ENCODE measurements around the gene HOXA3.

DNA sequence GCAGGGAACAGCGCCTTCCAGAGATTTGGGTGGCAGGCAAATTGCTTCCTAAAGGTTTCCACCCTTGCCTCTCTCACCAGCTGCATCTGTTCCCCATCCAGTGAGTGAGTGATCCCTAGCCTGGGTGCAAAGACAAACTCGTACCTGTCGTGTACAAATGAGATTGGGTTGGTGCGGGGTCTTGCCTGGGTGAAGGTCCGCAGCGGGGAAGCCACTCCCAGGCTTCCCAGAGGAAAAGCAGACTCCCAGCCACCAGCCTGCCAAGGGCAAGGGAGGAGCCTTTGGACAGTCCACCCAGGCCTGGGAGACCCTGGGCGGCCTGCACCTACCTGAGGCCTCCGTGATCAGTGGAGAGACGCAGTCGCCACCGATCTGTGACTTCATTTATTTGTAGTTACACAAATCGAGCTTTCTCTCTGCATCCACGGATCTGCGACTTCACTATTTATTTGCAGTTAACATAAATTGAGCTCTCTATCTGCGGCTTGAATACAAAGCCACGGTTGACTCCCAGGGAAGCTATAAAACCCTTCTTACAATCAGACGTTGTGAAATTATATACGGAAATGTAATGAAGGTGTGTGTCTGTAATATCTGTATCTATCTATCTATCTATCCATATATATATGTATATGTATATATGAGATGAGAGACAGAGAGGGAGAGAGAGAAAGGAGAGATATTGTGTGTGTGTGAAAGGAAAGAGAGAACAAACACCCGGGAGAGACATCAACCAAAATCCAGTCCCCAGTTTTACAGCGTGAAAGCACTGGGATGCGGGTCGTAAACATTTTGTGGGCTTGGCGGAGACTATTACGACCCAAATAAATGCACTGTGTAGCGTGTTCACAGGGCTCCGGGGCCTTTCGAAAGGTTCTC lies 7.1 kb upstream of the HOXA3 start:
- TF ChIP-seq, protein P1, sequence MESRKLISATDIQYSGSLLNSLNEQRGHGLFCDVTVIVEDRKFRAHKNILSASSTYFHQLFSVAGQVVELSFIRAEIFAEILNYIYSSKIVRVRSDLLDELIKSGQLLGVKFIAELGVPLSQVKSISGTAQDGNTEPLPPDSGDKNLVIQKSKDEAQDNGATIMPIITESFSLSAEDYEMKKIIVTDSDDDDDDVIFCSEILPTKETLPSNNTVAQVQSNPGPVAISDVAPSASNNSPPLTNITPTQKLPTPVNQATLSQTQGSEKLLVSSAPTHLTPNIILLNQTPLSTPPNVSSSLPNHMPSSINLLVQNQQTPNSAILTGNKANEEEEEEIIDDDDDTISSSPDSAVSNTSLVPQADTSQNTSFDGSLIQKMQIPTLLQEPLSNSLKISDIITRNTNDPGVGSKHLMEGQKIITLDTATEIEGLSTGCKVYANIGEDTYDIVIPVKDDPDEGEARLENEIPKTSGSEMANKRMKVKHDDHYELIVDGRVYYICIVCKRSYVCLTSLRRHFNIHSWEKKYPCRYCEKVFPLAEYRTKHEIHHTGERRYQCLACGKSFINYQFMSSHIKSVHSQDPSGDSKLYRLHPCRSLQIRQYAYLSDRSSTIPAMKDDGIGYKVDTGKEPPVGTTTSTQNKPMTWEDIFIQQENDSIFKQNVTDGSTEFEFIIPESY (IDR thresholded peaks at IDR 0.05; ENCODE audit: extremely low read depth, insufficient replicate concordance, low read length) = no peak
- TF ChIP-seq CTCF (IDR thresholded peaks at IDR 0.05 in 2 of 3, conservative IDR thresholded peaks at IDR 0.05 in 1 of 3; ENCODE audit: borderline replicate concordance in 1 of 3, insufficient read depth in 1 of 3, low read depth in 2 of 3, low read length in 2 of 3) (no peak), RAD21 (IDR thresholded peaks at IDR 0.05; ENCODE audit: low read depth) (no peak), POLR2A (IDR thresholded peaks at IDR 0.05; ENCODE audit: borderline replicate concordance, extremely low read depth, insufficient read depth, insufficient read length) (no peak), EZH2 (IDR thresholded peaks at IDR 0.05) (no peak), EGR1 (IDR thresholded peaks at IDR 0.05; ENCODE audit: low read depth) (no peak), POLR2AphosphoS5 (IDR thresholded peaks at IDR 0.05; ENCODE audit: low read depth, low read length) (no peak), SIN3A (IDR thresholded peaks at IDR 0.05; ENCODE audit: low read depth) (no peak), JUND (IDR thresholded peaks at IDR 0.05) (no peak), ZNF274 (IDR thresholded peaks at IDR 0.05; ENCODE audit: low read depth, low read length) (no peak), ELF1 (IDR thresholded peaks at IDR 0.05; ENCODE audit: borderline replicate concordance, low read depth) (no peak), MAX (IDR thresholded peaks at IDR 0.05) (no peak), REST (IDR thresholded peaks at IDR 0.05; ENCODE audit: low read depth) (no peak)

All from HCT116 (cell line).